Tibial nerve (tissue), 4 donors: ENCODE measurements around the gene AIF1. TPM values are rescaled to one million over a fixed set of nuclear protein-coding genes. Genes with fewer than 3 reads are reported as not detected.

Source experiments
- DNase-seq, 2 donors: peaks; one replicate each; pipeline ENCODE4 v3.0.0-alpha.2; 2019; ENCODE audit warnings: low spot score in 2 of 2
- H3K27ac ChIP-seq, 4 donors: fragments of 200-600 bp; sonication (generic) in 3 of 4; one replicate each; pipeline ENCODE4 v1.5.1; 2017 to 2019; ENCODE audit warnings: mild to moderate bottlenecking in 1 of 4
- H3K27me3 ChIP-seq, 2 donors: fragments of 200-600 bp; sonication (generic) in 1 of 2; one replicate each; pipeline versions ENCODE4 v1.5.1 to v1.6.0; 2017 to 2019
- H3K36me3 ChIP-seq, 3 donors: fragments of 200-600 bp; sonication (generic); one replicate each; pipeline ENCODE4 v1.5.1; 2018 to 2019
- H3K4me1 ChIP-seq, 4 donors: fragments of 200-600 bp; sonication (generic) in 3 of 4; one replicate each; pipeline ENCODE4 v1.5.1; 2017 to 2019
- H3K4me3 ChIP-seq, 4 donors: fragments of 200-600 bp; sonication (generic) in 3 of 4; one replicate each; pipeline ENCODE4 v1.5.1; 2017 to 2019; ENCODE audit warnings: mild to moderate bottlenecking in 1 of 4, moderate library complexity in 1 of 4
- H3K9me3 ChIP-seq, 4 donors: fragments of 200-600 bp; sonication (generic) in 3 of 4; one replicate each; pipeline ENCODE4 v1.5.1; 2017 to 2019
- CTCF ChIP-seq, 5 experiments: fragments of 200-600 bp in 3 of 5; fragments of 450-650 bp in 2 of 5; sonication (generic) in 3 of 5; IDR thresholded peaks; one replicate each; pipeline ENCODE4 v1.5.1; 2016 to 2019; ENCODE audit warnings: antibody characterized with exemption in 5 of 5, mild to moderate bottlenecking in 3 of 5, moderate library complexity in 2 of 5
- EP300 ChIP-seq, 2 donors: sonication (generic); formaldehyde crosslinking; IDR thresholded peaks; one replicate each; pipeline ENCODE4 v1.6.1; 2017; ENCODE audit warnings: antibody characterized with exemption in 2 of 2, mild to moderate bottlenecking in 1 of 2
- POLR2A ChIP-seq, 2 donors: fragments of 450-650 bp; IDR thresholded peaks; one replicate each; pipeline ENCODE4 v1.6.1; 2017; ENCODE audit warnings: antibody characterized with exemption in 2 of 2, mild to moderate bottlenecking in 2 of 2, moderate library complexity in 2 of 2
- WGBS, 2 donors: methylation state at CpG; one replicate each; pipeline ENCODE4 v1.1.5; 2018; 5-methylcytosine and 5-hydroxymethylcytosine counted together
- total RNA-seq, 4 donors: library from RNA; depleted of rRNA; stranded (reverse); fragments of >200 nt; gene quantifications; one replicate each; pipeline ENCODE4 v1.1.0, GENCODE V29; 2016

AIF1 gene
- total RNA-seq, 4 donors from 2014 or later, result 27.1 to 66.3 (median 50.4) TPM

GRCh38 chr6:31607317-31607716 lies 7.7 kb upstream of the AIF1 start:
- WGBS, 2 donors, result 75 to 82% methylated on average over 1 of the region's 1 CpG
- Histone ChIP-seq H3K36me3 (no peaks in the 10 kb centered on the region), H3K4me3 (no peak overlapping the region), H3K9me3 (no peaks in the 10 kb centered on the region), H3K4me1 (no peaks in the 10 kb centered on the region), H3K27ac (no peak overlapping the region), H3K27me3 (no peaks in the 10 kb centered on the region)
- DNase-seq, result no peak
- TF ChIP-seq CTCF (IDR thresholded peaks at IDR 0.05) (no peak), EP300 (IDR thresholded peaks at IDR 0.05) (no peak), POLR2A (IDR thresholded peaks at IDR 0.05) (no peak)

DNA sequence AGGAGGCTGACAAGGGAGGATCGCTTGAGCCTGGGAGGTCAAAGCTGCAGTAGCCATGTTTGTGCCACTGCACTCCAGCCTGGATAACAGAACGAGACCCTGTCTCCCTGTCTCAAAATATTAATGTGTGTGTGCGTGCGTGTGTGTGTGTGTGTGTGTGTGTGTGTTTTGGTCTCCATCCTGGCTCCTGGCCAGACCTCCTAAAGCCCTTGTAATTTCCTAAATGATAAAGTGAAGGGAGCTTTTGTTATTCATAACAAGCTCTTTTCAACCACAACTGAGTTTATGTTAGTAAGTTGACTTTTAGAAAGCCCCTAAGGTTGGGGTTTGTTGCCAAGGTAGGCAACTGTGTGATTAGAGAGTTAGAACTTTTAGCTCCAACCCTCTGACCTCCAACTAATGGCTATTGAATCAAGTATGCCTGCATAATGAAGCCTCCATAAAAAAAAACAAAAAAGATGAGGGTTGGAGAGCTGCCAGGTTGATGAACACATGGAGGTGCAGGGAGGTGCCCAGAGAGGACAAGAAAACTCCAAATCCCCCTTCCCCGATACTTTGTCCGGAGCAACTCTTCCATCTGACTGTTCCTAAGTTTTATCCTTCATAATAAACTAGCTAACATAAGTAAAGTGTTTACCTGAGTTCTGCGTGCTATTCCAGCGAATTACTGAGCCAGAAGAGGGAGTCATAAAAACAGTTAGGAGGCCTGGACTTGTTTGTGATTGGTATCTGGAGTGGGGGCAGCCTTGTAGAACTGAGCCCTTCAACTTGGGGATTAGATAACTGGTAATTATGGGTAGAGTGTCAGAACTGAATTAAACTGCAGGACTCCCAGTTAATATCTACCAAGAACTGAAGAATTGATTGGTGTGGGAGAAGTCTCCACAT lies 5.3 kb upstream of the AIF1 start:
- H3K27me3 ChIP-seq, result no peaks in the 10 kb centered on the region

GRCh38 chr6:31610968-31611367 lies 4.1 kb upstream of the AIF1 start:
- no peak overlapping the region for H3K4me3 ChIP-seq
- 64 to 66% methylated on average over 4 of the region's 4 CpGs for WGBS, 2 donors
- H3K4me1 ChIP-seq, result no peaks in the 10 kb centered on the region
- TF ChIP-seq POLR2A (IDR thresholded peaks at IDR 0.05) (no peak), CTCF (IDR thresholded peaks at IDR 0.05) (no peak), EP300 (IDR thresholded peaks at IDR 0.05) (no peak)
- H3K9me3 ChIP-seq, result no peaks in the 10 kb centered on the region
- H3K36me3 ChIP-seq, result no peaks in the 10 kb centered on the region
- no peak overlapping the region for H3K27ac ChIP-seq
- H3K27me3 ChIP-seq, result no peaks in the 10 kb centered on the region
- DNase-seq, result no peak

More for the DNA sequence above, 5.3 kb upstream of the AIF1 start:
- H3K4me3 ChIP-seq, result no peak overlapping the region
- no peak for DNase-seq
- 55 to 64% methylated on average over 8 of the region's 8 CpGs for WGBS, 2 donors
- H3K36me3 ChIP-seq, result no peaks in the 10 kb centered on the region
- TF ChIP-seq POLR2A (IDR thresholded peaks at IDR 0.05), result no peak
- no peak for TF ChIP-seq EP300 (IDR thresholded peaks at IDR 0.05)
- no peak for TF ChIP-seq CTCF (IDR thresholded peaks at IDR 0.05)
- no peak overlapping the region for H3K27ac ChIP-seq
- no peaks in the 10 kb centered on the region for H3K4me1 ChIP-seq
- H3K9me3 ChIP-seq, result no peaks in the 10 kb centered on the region

- H3K27ac ChIP-seq, result no peak overlapping the region
- H3K4me1 ChIP-seq, result peaks cover 0 to 1% (median under 1%) of the 10 kb centered on the region in 4 donors
- H3K4me3 ChIP-seq, result no peak overlapping the region
- H3K9me3 ChIP-seq, result no peaks in the 10 kb centered on the region
- DNase-seq, result no peak
- no peaks in the 10 kb centered on the region for H3K36me3 ChIP-seq
- TF ChIP-seq CTCF (IDR thresholded peaks at IDR 0.05) (no peak), EP300 (IDR thresholded peaks at IDR 0.05) (no peak), POLR2A (IDR thresholded peaks at IDR 0.05) (no peak)
- no peaks in the 10 kb centered on the region for H3K27me3 ChIP-seq
- 72 to 78% methylated on average over 8 of the region's 8 CpGs for WGBS, 2 donors
Observed at GRCh38 chr6:31614075-31614619, 887 bp upstream of the AIF1 start.

DNA sequence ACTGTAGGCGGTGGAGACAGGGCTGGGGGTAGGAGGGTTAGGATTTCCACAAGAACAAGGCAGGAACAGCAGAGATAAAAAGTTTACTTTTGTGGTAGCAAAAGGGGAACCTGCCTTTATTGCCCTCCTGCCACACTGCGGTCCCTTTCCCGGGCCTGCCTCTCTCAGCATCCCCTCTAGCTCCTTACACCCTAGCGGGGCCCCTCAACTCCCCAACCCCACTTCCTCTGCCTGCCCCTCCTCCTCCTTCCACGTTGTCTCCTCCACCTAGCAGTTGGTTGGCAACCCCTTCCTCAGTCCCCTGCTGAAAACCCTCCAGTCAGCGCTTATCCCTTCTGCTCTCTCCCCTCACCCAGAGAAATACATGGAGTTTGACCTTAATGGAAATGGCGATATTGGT lies 714 bp downstream of the AIF1 start:
- DNase-seq, result no peak
- H3K27me3 ChIP-seq, result no peaks in the 10 kb centered on the region
- H3K9me3 ChIP-seq, result no peaks in the 10 kb centered on the region
- no peaks in the 10 kb centered on the region for H3K36me3 ChIP-seq
- 35 to 50% methylated on average over 7 of the region's 7 CpGs for WGBS, 2 donors
- H3K27ac ChIP-seq, result peak overlapping the region in 3 of 4 donors; percentile 35 to 53 (median 40)
- TF ChIP-seq EP300 (IDR thresholded peaks at IDR 0.05) (no peak), POLR2A (IDR thresholded peaks at IDR 0.05) (no peak)
- H3K4me1 ChIP-seq, result peaks cover 0 to 6% (median 2%) of the 10 kb centered on the region in 4 donors
- peak overlapping the region in 3 of 4 donors; percentile 3 to 39 (median 18) for H3K4me3 ChIP-seq
